Measurements from ENCODE around the gene TBX18.

DNA sequence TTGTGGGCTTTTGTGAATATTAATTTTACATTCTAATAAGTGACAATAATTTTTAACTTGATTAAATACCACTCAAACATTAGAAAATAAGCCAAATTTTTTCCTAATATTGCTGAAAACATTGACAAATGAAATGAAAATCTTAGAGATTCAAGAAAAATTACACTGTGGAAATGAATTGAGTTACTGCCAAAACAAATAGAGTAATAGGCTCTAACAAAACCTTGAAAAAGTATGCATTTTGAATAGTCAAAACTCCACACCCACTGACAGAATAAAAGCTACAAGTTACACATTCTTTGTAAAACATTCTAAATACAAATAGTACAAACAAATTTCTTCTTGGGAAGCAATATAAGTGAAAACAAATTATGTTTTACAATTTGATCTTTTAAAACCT is 5.9 kb downstream of the TBX18 start:
- TF ChIP-seq, protein P1, sequence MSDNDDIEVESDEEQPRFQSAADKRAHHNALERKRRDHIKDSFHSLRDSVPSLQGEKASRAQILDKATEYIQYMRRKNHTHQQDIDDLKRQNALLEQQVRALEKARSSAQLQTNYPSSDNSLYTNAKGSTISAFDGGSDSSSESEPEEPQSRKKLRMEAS (IDR thresholded peaks at IDR 0.05): no peak
- TF ChIP-seq EP300 (IDR thresholded peaks at IDR 0.05; ENCODE audit: borderline replicate concordance) (no peak), TAF1 (IDR thresholded peaks at IDR 0.05; ENCODE audit: low read depth) (no peak), FOXM1 (IDR thresholded peaks at IDR 0.05; ENCODE audit: borderline replicate concordance, low read depth) (no peak), RAD21 (IDR thresholded peaks at IDR 0.05; ENCODE audit: low read depth) (no peak)
